ENCODE measurements around the gene ATF3.

GRCh38 chr1:212637902-212638301 lies 29.3 kb downstream of the ATF3 start:
- no peak for TF ChIP-seq CTCF (IDR thresholded peaks at IDR 0.05; ENCODE audit: poor library complexity, severe bottlenecking)
- TF ChIP-seq SMC3 (conservative IDR thresholded peaks at IDR 0.05; ENCODE audit: poor library complexity): no peak
- TF ChIP-seq EP300 (conservative IDR thresholded peaks at IDR 0.05; ENCODE audit: poor library complexity, severe bottlenecking): no peak
- no peak for TF ChIP-seq TAF1 (IDR thresholded peaks at IDR 0.05; ENCODE audit: low read depth)
- TF ChIP-seq POLR2AphosphoS5 (IDR thresholded peaks at IDR 0.05): no peak
